NOMO-1 treated with DMSO at 0.1 percent for 48 hours (cell line): ENCODE measurements around the gene ITLN2.
"Not testable (repeated sequence)": the region's sequence is repeated elsewhere in the genome, so short reads cannot be mapped to it uniquely, and the experiment has no call there.

Experiments used
- DNase-seq: peaks from one replicate; lab custom pipeline; 2025; ENCODE audit not compliant: unreplicated experiment; lab: John Stamatoyannopoulos, UW

The ITLN2 gene

GRCh38 chr1:160910170-160910750 lies 44.3 kb downstream of the ITLN2 start:
- DNase-seq: no peak

- no peak for DNase-seq
Observed at GRCh38 chr1:160907976-160908375, 46.6 kb downstream of the ITLN2 start.

GRCh38 chr1:160905617-160905989 lies 49.0 kb downstream of the ITLN2 start:
- DNase-seq: no peak

- DNase-seq: no peak
Observed at GRCh38 chr1:160904783-160905616, 49.6 kb downstream of the ITLN2 start.

- not testable (repeated sequence) for DNase-seq
Observed at GRCh38 chr1:160902251-160902650, 52.4 kb downstream of the ITLN2 start.

- no peak for DNase-seq
Observed at GRCh38 chr1:160901768-160902167, 52.8 kb downstream of the ITLN2 start.

GRCh38 chr1:160900683-160901082 lies 53.9 kb downstream of the ITLN2 start:
- not testable (repeated sequence) for DNase-seq
